ENCODE results near the gene DGKI. TPM values are rescaled to one million over a fixed set of nuclear protein-coding genes. Genes with fewer than 3 reads are reported as not detected.

DGKI gene
- total and polyA plus RNA-seq, 12 donors: 0.12 to 4.6 (median 1.1) TPM

DNA sequence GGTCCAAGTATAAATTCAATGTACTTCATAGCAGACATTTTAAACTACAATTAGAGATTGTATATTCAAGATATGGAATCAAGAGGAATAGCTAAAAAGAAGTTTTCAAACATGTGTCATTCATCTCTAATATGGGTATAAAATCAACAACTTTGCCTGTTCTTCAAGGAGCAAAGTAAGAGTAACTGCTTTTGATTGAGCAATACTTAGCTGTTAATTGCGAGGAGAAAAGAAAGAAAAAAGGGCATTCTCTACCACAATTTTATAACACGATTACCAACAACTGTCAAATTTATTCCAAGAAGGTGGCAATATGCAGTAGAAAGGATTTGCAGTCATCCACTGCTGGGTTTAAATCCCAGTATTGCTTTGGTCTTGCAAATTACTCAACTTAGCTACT, 356.9 kb downstream of the DGKI start:
- Histone ChIP-seq H3K4me1 (replicated peaks in 1 of 2) (no peaks in the 10 kb centered on the region), H3K27me3 (no peaks in the 10 kb centered on the region), H3K9me3 (replicated peaks in 1 of 3) (peaks cover 0 to 4% (median 0%) of the 10 kb centered on the region in 3 donors), H3K4me3 (no peak overlapping the region), H3K36me3 (replicated peaks in 1 of 2) (no peaks in the 10 kb centered on the region), H3K27ac (no peak overlapping the region)
- TF ChIP-seq CTCF (IDR thresholded peaks at IDR 0.05): no peak
- TF ChIP-seq POLR2A (IDR thresholded peaks at IDR 0.05): no peak
- intact Hi-C loops (cut with DNase I): no loop called here
- DNase-seq: no peak
- WGBS, 4 donors: 68 to 82% (median 78%) methylated on average over 2 of the region's 2 CpGs

DNA sequence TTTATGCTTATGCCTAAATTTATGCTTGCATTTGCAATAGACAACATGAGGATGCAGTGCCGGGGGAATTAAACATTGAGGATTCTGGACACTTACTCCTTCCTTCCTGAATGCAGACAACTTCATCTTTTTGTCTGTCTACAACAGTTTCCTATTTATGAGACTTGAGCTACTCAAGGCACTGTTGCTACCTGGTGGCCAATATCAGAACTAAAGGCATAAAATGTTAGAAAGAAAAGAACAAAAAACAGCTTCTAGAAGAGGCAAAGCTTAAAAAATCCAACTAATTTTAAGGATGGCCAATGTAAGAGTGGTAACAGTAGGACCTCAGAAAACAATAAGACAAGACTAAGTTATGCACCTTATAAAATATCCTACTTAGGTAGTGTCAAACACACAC, 358.7 kb downstream of the DGKI start:
- no peak overlapping the region for H3K4me3 ChIP-seq
- no peak for DNase-seq
- H3K4me1 ChIP-seq (replicated peaks in 1 of 2): no peaks in the 10 kb centered on the region
- H3K36me3 ChIP-seq (replicated peaks in 1 of 2): no peaks in the 10 kb centered on the region
- H3K9me3 ChIP-seq (replicated peaks in 1 of 3): no peaks in the 10 kb centered on the region
- TF ChIP-seq CTCF (IDR thresholded peaks at IDR 0.05): no peak
- no peak for TF ChIP-seq POLR2A (IDR thresholded peaks at IDR 0.05)
- intact Hi-C loops (cut with DNase I): no loop called here
- no peaks in the 10 kb centered on the region for H3K27me3 ChIP-seq
- WGBS, 4 donors: 50 to 72% (median 66%) methylated on average over 1 of the region's 1 CpG
- H3K27ac ChIP-seq: no peak overlapping the region

- DNase-seq: no peak
- TF ChIP-seq POLR2A (IDR thresholded peaks at IDR 0.05): no peak
- TF ChIP-seq CTCF (IDR thresholded peaks at IDR 0.05): no peak
- 47 to 80% (median 61%) methylated on average over 2 of the region's 2 CpGs for WGBS, 4 donors
- no peaks in the 10 kb centered on the region for H3K9me3 ChIP-seq (replicated peaks in 1 of 3)
- H3K27ac ChIP-seq: no peak overlapping the region
- no peaks in the 10 kb centered on the region for H3K36me3 ChIP-seq (replicated peaks in 1 of 2)
- intact Hi-C loops (cut with DNase I): no loop called here
- H3K4me3 ChIP-seq: no peak overlapping the region
- H3K27me3 ChIP-seq: no peaks in the 10 kb centered on the region
- H3K4me1 ChIP-seq (replicated peaks in 1 of 2): no peaks in the 10 kb centered on the region
These were observed 361.0 kb downstream of the DGKI start for GRCh38 chr7:137485818-137486217.

DNA sequence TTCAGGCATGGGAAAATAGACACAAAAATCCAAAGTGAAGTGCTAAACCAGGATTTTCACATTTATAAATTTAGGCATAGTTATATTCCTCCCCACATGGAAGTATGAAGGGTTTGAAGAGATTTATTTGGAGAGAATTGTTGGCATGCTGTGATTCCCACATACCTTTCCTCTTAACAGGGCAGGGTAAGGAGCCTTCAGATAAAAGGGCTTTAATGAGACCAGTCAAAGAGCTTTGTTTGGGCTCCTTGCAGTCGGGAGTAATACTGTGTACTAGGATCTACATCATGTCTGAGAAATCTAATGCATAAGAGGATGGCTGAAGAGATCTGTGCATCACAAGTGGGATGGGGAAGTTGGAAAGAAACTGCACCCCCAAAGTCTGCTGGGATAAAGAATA, 362.4 kb downstream of the DGKI start:
- Histone ChIP-seq H3K9me3 (replicated peaks in 1 of 3) (no peaks in the 10 kb centered on the region), H3K27ac (no peak overlapping the region), H3K36me3 (replicated peaks in 1 of 2) (no peaks in the 10 kb centered on the region), H3K4me1 (replicated peaks in 1 of 2) (no peaks in the 10 kb centered on the region), H3K27me3 (no peaks in the 10 kb centered on the region), H3K4me3 (no peak overlapping the region)
- 58 to 69% (median 65%) methylated on average over 1 of the region's 1 CpG for WGBS, 4 donors
- intact Hi-C loops (cut with DNase I): no loop called here
- DNase-seq: no peak
- no peak for TF ChIP-seq CTCF (IDR thresholded peaks at IDR 0.05)
- no peak for TF ChIP-seq POLR2A (IDR thresholded peaks at IDR 0.05)
